H9 (cell line): Measurements from ENCODE around the gene MED8. TPM values are rescaled to one million over a fixed set of nuclear protein-coding genes. Genes with fewer than 3 reads are reported as not detected.

Source experiments
- DNase-seq: peaks from one replicate; pipeline ENCODE4 v3.0.0-alpha.2; 2017
- H2AFZ ChIP-seq: one replicate; pipeline ENCODE4 v1.6.1; 2013; ENCODE audit warnings: mild to moderate bottlenecking, low read length, control low read depth, moderate library complexity
- H2AK5ac ChIP-seq: 2 replicates; pipeline ENCODE4 v1.6.1; 2013; ENCODE audit warnings: low read length, control low read depth, mixed read lengths; ENCODE audit not compliant: insufficient read length
- H2BK120ac ChIP-seq: one replicate; pipeline ENCODE4 v1.6.1; 2013; ENCODE audit warnings: low read depth, mild to moderate bottlenecking, low read length, control low read depth, inconsistent platforms; ENCODE audit not compliant: poor library complexity, severe bottlenecking
- H2BK12ac ChIP-seq: 2 replicates; pipeline ENCODE4 v1.6.1; 2013; ENCODE audit warnings: low read length, control low read depth, mixed read lengths, low read depth; ENCODE audit not compliant: insufficient read length
- H2BK15ac ChIP-seq: 2 replicates; pipeline ENCODE4 v1.6.1; 2013; ENCODE audit warnings: low read depth, low read length, control low read depth
- H2BK20ac ChIP-seq: one replicate; pipeline ENCODE4 v1.6.1; 2013; ENCODE audit warnings: low read depth, mild to moderate bottlenecking, low read length, control low read depth, inconsistent platforms; ENCODE audit not compliant: poor library complexity, severe bottlenecking
- H2BK5ac ChIP-seq: 2 replicates; pipeline ENCODE4 v1.6.1; 2013; ENCODE audit warnings: low read length, control low read depth, mixed read lengths; ENCODE audit not compliant: insufficient read length
- H3K14ac ChIP-seq: 2 replicates; pipeline ENCODE4 v1.6.1; 2013; ENCODE audit warnings: low read length, control low read depth; ENCODE audit not compliant: insufficient read depth
- H3K18ac ChIP-seq: 2 replicates; pipeline ENCODE4 v1.6.1; 2013; ENCODE audit warnings: low read depth, mild to moderate bottlenecking, mixed read lengths, low read length, control low read depth; ENCODE audit not compliant: insufficient read length
- H3K23ac ChIP-seq: 2 replicates; pipeline ENCODE4 v1.6.1; 2013; ENCODE audit warnings: low read length, control low read depth, mixed read lengths, low read depth; ENCODE audit not compliant: insufficient read length
- H3K23me2 ChIP-seq: 2 replicates; pipeline ENCODE4 v1.6.1; 2013; ENCODE audit warnings: low read depth, mild to moderate bottlenecking, mixed read lengths, low read length, control low read depth; ENCODE audit not compliant: insufficient read length, poor library complexity, severe bottlenecking
- H3K27ac ChIP-seq: 2 replicates; pipeline ENCODE4 v1.5.1; 2013; ENCODE audit warnings: low read length, control low read depth, mixed read lengths, low read depth; ENCODE audit not compliant: insufficient read length
- H3K27me3 ChIP-seq: 2 replicates; pipeline ENCODE4 v1.6.1; 2013; ENCODE audit warnings: low read length, control low read depth, inconsistent platforms; ENCODE audit not compliant: insufficient read depth
- H3K4ac ChIP-seq: 2 replicates; pipeline ENCODE4 v1.6.1; 2013; ENCODE audit warnings: low read depth, mild to moderate bottlenecking, control low read depth, inconsistent platforms, low read length, moderate library complexity
- H3K4me1 ChIP-seq: 2 replicates; pipeline ENCODE4 v1.6.1; 2013; ENCODE audit warnings: low read length, control low read depth, inconsistent platforms; ENCODE audit not compliant: insufficient read depth
- H3K4me2 ChIP-seq: 2 replicates; pipeline ENCODE4 v1.6.1; 2013; ENCODE audit warnings: low read length, control low read depth, mixed read lengths; ENCODE audit not compliant: insufficient read length, insufficient read depth
- H3K56ac ChIP-seq: 2 replicates; pipeline ENCODE4 v1.6.1; 2013; ENCODE audit warnings: low read depth, mild to moderate bottlenecking, mixed read lengths, low read length, control low read depth; ENCODE audit not compliant: insufficient read length
- H3K79me1 ChIP-seq: 2 replicates; pipeline ENCODE4 v1.6.1; 2013; ENCODE audit warnings: low read depth, mild to moderate bottlenecking, moderate library complexity, low read length, control low read depth, inconsistent platforms; ENCODE audit not compliant: insufficient read depth, poor library complexity, severe bottlenecking
- H3K79me2 ChIP-seq: 2 replicates; pipeline ENCODE4 v1.6.1; 2013; ENCODE audit warnings: low read length, control low read depth, inconsistent platforms; ENCODE audit not compliant: insufficient read depth
- H3K9ac ChIP-seq: 2 replicates; pipeline ENCODE4 v1.6.1; 2013; ENCODE audit warnings: low read length, control low read depth, mixed read lengths; ENCODE audit not compliant: insufficient read length; ENCODE audit errors: extremely low read depth
- H3K9me3 ChIP-seq: one replicate; pipeline ENCODE4 v1.6.1; 2013; ENCODE audit warnings: low read depth, low read length, inconsistent platforms; ENCODE audit not compliant: control insufficient read depth
- H3T11ph ChIP-seq: one replicate; pipeline ENCODE4 v1.6.1; 2013; ENCODE audit warnings: mild to moderate bottlenecking, low read length, control low read depth, inconsistent platforms
- H4K20me1 ChIP-seq: one replicate; pipeline ENCODE4 v1.6.1; 2013; ENCODE audit not compliant: control insufficient read depth, insufficient read length, insufficient read depth
- H4K5ac ChIP-seq: 2 replicates; pipeline ENCODE4 v1.6.1; 2013; ENCODE audit warnings: low read depth, mild to moderate bottlenecking, mixed read lengths, low read length, control low read depth; ENCODE audit not compliant: insufficient read length
- H4K8ac ChIP-seq: replicated peaks from 2 replicates; pipeline ENCODE4 v1.6.1; 2013; ENCODE audit warnings: low read length, control low read depth, mixed read lengths, low read depth; ENCODE audit not compliant: insufficient read length
- H4K91ac ChIP-seq: 2 replicates; pipeline ENCODE4 v1.6.1; 2013; ENCODE audit warnings: low read depth, mild to moderate bottlenecking, moderate library complexity, mixed read lengths, low read length, control low read depth; ENCODE audit not compliant: insufficient read length
- H3K27ac Mint-ChIP-seq, 3 experiments: 2 replicates in 2 of 3; 3 replicates in 1 of 3; pipeline ENCODE4 v1.8.0; 2020 to 2021; ENCODE audit warnings: mixed read lengths in 3 of 3, mild to moderate bottlenecking in 1 of 3, moderate library complexity in 1 of 3
- H3K27me3 Mint-ChIP-seq: 2 replicates; pipeline ENCODE4 v1.8.0; 2021; ENCODE audit warnings: low read depth, mild to moderate bottlenecking, moderate library complexity, mixed read lengths
- H3K36me3 Mint-ChIP-seq, 3 experiments: 2 replicates in 2 of 3; 3 replicates in 1 of 3; pipeline ENCODE4 v1.8.0; 2020 to 2021; ENCODE audit warnings: low read depth in 3 of 3, mixed read lengths in 3 of 3; ENCODE audit not compliant: insufficient read depth in 1 of 3
- H3K4me1 Mint-ChIP-seq, 2 experiments: 2 replicates each; pipeline ENCODE4 v1.8.0; 2020; ENCODE audit warnings: mixed read lengths in 2 of 2
- H3K4me3 Mint-ChIP-seq, 2 experiments: 2 replicates in 1 of 2; 3 replicates in 1 of 2; pipeline ENCODE4 v1.8.0; 2020 to 2021; ENCODE audit warnings: mild to moderate bottlenecking in 2 of 2, mixed read lengths in 2 of 2, moderate library complexity in 1 of 2
- H3K9me3 Mint-ChIP-seq, 2 experiments: 2 replicates in 1 of 2; 3 replicates in 1 of 2; pipeline ENCODE4 v1.8.0; 2020; ENCODE audit warnings: mild to moderate bottlenecking in 2 of 2, mixed read lengths in 2 of 2, moderate library complexity in 1 of 2
- CTCF ChIP-seq: fragments of 200-600 bp; sonication (generic); conservative IDR thresholded peaks from 3 replicates; pipeline ENCODE4 v1.8.0; 2021; ENCODE audit warnings: antibody characterized with exemption, mild to moderate bottlenecking
- WGBS: extraction: QIAGEN DNeasy Blood & Tissue Kit; methylation state at CpG from one replicate; pipeline ENCODE4 v1.1.7; 2013; ENCODE audit warnings: missing lambda C conversion rate, low lambda C conversion rate, mixed read lengths; ENCODE audit not compliant: insufficient read length; ENCODE audit errors: extremely low coverage; 5-methylcytosine and 5-hydroxymethylcytosine counted together
- total RNA-seq: library from RNA; stranded (reverse); gene quantifications from 2 replicates; pipeline ENCODE4 v1.2.1, GENCODE V29; 2021

MED8 gene
- total RNA-seq, 1 experiment from 2014 or later, result 23.0 TPM

GRCh38 chr1:43337588-43337987 lies 52.0 kb downstream of the MED8 start, which contains the start of gene MPL:
MPL (plus strand) TSS chr1:43337818; CDS start chr1:43337849, 31 bp downstream.
- Histone ChIP-seq H2BK120ac (no peak within 1 kb of the TSS), H3K9ac (no peak within 1 kb of the TSS), H3K9me3 (no peaks in the 10 kb centered on the region), H3K56ac (no peak within 1 kb of the TSS), H3K79me1 (no peaks in the 10 kb centered on the region), H3K23ac (no peak within 1 kb of the TSS), H2BK12ac (no peak within 1 kb of the TSS), H3K4me1 (no peaks in the 10 kb centered on the region), H3K4me2 (no peak within 1 kb of the TSS), H4K5ac (no peak within 1 kb of the TSS), H3K23me2 (no peaks in the 10 kb centered on the region), H3K14ac (no peak within 1 kb of the TSS), H3K27ac (no peak within 1 kb of the TSS), H4K91ac (no peak within 1 kb of the TSS), H2BK20ac (no peak within 1 kb of the TSS), H2BK5ac (no peak within 1 kb of the TSS), H3K27me3 (no peaks in the 10 kb centered on the region), H2AK5ac (no peak within 1 kb of the TSS), H4K20me1 (no peaks in the 10 kb centered on the region), H3K79me2 (no peaks in the 10 kb centered on the region), H3K4ac (no peak within 1 kb of the TSS), H4K8ac (no peak within 1 kb of the TSS), H3K18ac (no peak within 1 kb of the TSS), H3T11ph (no peak within 1 kb of the TSS), H2BK15ac (no peak within 1 kb of the TSS), H2AFZ (no peak within 1 kb of the TSS)
- Mint-ChIP-seq H3K27ac (no peak within 1 kb of the TSS), H3K9me3 (no peaks in the 10 kb centered on the region), H3K4me3 (no peak within 1 kb of the TSS), H3K36me3 (no peaks in the 10 kb centered on the region), H3K27me3 (peaks cover 23% of the 10 kb centered on the region), H3K4me1 (peaks cover 0 to 3% of the 10 kb centered on the region in 2 experiments; a peak in 1 of 4 replicates)
- WGBS, result no CpG with 5 or more reads among the region's 3 CpGs
- no peak for TF ChIP-seq CTCF
- no peak for DNase-seq
